ENCODE results near the gene HDAC4.

HDAC4 gene

DNA sequence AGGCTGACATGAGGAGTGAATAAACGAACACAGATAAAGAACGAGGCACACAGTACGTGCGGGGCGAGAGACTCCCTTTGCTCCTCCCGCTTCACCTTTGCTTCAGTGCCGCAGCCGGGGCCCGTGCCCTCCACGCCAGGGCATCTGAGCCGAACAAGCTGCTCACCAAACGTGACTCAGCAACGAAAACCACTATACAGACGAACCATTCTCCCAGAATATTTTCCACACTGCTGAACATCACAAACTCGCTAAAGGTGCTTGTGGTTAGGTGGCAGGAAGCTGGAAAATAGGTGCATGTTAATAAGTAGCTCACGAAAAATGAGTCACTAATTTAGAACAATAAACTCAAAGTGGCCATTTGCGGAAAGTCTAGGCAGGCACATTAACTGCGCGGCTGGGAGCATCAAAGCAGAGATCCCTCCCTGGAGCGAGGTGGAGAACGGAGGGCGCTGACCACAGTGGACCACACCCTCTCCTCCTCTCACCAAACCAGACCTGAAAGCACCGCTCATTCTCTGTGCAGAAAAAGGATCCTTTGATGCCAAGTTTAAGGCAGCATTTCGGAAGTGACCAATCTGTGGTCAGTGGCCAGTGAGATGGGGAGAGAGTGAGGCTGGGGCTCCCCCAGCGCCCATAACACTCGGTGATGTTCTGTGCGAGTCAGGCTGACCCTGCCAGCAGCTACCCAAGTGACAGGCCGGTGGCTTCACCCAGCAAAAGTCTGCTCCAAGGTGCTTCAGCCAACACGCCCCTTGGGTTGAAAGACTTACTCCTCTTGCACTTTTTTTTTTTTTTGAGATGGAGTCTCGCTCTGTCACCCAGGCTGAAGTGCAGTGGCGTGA lies 153.2 kb downstream of the HDAC4 start:
- Histone ChIP-seq H3K27ac (ENCODE audit: low read length) (no peak overlapping the region), H3K27me3 (replicated peaks; ENCODE audit: insufficient read depth, low read length) (no peaks in the 10 kb centered on the region), H2AFZ (ENCODE audit: low read length) (no peak overlapping the region), H3K4me1 (ENCODE audit: low read length) (peaks cover 7% of the 10 kb centered on the region), H4K20me1 (ENCODE audit: insufficient read depth, low read length) (no peaks in the 10 kb centered on the region), H3K9me3 (replicated peaks; ENCODE audit: insufficient read depth, low read length) (no peaks in the 10 kb centered on the region), H3K4me2 (ENCODE audit: low read depth, low read length) (no peak overlapping the region), H3K9me2 (replicated peaks; ENCODE audit: insufficient read depth, low read length) (no peaks in the 10 kb centered on the region), H3K79me2 (ENCODE audit: low read length) (peaks cover 67% of the 10 kb centered on the region), H3K36me3 (replicated peaks; ENCODE audit: insufficient read depth, low read length) (no peaks in the 10 kb centered on the region), H3K4me3 (ENCODE audit: low read length) (no peak overlapping the region), H3K9ac (ENCODE audit: low read length) (no peak overlapping the region), H3F3A (ENCODE audit: insufficient read depth, low read length) (no peaks in the 10 kb centered on the region)
- TF ChIP-seq, protein P1, sequence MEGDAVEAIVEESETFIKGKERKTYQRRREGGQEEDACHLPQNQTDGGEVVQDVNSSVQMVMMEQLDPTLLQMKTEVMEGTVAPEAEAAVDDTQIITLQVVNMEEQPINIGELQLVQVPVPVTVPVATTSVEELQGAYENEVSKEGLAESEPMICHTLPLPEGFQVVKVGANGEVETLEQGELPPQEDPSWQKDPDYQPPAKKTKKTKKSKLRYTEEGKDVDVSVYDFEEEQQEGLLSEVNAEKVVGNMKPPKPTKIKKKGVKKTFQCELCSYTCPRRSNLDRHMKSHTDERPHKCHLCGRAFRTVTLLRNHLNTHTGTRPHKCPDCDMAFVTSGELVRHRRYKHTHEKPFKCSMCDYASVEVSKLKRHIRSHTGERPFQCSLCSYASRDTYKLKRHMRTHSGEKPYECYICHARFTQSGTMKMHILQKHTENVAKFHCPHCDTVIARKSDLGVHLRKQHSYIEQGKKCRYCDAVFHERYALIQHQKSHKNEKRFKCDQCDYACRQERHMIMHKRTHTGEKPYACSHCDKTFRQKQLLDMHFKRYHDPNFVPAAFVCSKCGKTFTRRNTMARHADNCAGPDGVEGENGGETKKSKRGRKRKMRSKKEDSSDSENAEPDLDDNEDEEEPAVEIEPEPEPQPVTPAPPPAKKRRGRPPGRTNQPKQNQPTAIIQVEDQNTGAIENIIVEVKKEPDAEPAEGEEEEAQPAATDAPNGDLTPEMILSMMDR (IDR thresholded peaks at IDR 0.05; ENCODE audit: low read length): no peak
- TF ChIP-seq EZH2phosphoT487 (IDR thresholded peaks at IDR 0.05; ENCODE audit: low read length) (no peak), EZH2 (optimal IDR thresholded peaks at IDR 0.05; ENCODE audit: low read depth, low read length) (no peak)
- no peak for DNase-seq

DNA sequence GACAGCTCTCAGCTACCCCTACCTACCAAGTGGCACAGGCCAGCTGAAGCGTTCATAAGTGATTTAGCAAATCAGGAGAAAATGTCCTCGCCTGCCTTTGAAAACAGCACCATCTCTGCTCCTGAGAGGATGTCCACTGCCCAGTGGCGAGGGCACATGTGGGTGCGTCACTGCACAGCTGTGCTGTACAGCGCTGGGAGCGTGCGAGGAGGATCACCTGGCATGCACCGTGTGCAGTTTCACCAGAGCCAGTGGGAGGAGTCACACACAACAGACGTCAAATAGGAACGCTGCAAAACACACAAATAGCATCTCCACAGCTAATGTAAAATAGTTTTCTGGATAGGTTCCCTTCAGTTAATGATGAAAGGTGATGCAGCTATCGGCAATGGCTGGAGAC lies 154.1 kb downstream of the HDAC4 start:
- TF ChIP-seq EZH2 (optimal IDR thresholded peaks at IDR 0.05; ENCODE audit: low read depth, low read length) (no peak), EZH2phosphoT487 (IDR thresholded peaks at IDR 0.05; ENCODE audit: low read length) (no peak)
- TF ChIP-seq, protein P1 (IDR thresholded peaks at IDR 0.05; ENCODE audit: low read length): no peak
- no peaks in the 10 kb centered on the region for H3F3A ChIP-seq (ENCODE audit: insufficient read depth, low read length)
- no peaks in the 10 kb centered on the region for H3K36me3 ChIP-seq (replicated peaks; ENCODE audit: insufficient read depth, low read length)
- no peak overlapping the region for H2AFZ ChIP-seq (ENCODE audit: low read length)
- no peak overlapping the region for H3K4me3 ChIP-seq (ENCODE audit: low read length)
- DNase-seq: no peak
- H3K9ac ChIP-seq (ENCODE audit: low read length): no peak overlapping the region
- no peaks in the 10 kb centered on the region for H3K9me2 ChIP-seq (replicated peaks; ENCODE audit: insufficient read depth, low read length)
- H3K27me3 ChIP-seq (replicated peaks; ENCODE audit: insufficient read depth, low read length): no peaks in the 10 kb centered on the region
- no peak overlapping the region for H3K4me2 ChIP-seq (ENCODE audit: low read depth, low read length)
- H4K20me1 ChIP-seq (ENCODE audit: insufficient read depth, low read length): no peaks in the 10 kb centered on the region
- H3K9me3 ChIP-seq (replicated peaks; ENCODE audit: insufficient read depth, low read length): no peaks in the 10 kb centered on the region
- H3K4me1 ChIP-seq (ENCODE audit: low read length): 0 out of 2 replicates have a peak, but pooled peaks cover 1% of the 10 kb centered on the region
- no peak overlapping the region for H3K27ac ChIP-seq (ENCODE audit: low read length)
- peaks cover 60% of the 10 kb centered on the region for H3K79me2 ChIP-seq (ENCODE audit: low read length)

DNA sequence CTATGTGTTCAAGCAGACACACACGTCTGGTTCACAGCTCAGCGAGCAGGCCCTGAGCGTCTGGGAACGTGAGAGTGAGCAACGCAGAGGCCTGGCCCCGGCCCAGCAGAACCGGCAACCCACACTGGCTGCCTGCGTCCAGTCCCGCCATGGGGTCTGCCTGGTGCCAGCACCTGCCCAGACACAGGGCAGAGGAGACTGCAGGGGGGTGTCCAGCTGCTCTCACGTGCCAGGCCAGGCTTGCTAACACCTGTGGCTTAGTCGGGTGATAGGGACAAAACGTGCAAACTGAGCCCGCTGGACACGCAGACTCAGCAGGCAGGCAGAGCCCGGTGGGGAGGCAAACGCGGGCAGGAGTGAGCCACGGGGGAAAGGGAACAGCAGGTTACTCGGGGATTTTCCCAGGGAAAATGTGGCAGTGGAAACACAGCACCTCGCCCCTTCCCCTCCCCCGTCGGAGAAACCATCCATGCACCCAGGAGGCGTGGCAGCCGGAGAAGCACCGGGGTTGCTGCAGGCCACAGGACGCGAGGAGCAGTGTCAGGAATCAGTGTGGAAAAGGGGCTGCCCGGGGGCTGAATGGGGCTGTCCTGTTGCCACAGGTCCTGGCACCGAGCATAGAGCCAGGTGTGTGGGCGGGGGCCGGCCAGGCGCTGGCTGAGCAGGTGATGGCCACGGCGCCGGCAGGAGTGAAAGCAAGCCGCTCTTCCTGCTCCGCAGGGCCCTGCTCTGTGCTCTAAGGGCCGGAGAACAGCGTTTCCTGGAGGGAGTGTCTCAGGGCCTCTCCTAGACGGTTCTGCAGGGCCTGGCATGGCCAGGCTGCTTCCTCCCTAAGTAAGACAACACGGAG lies 154.7 kb downstream of the HDAC4 start:
- H3K9ac ChIP-seq (ENCODE audit: low read length): no peak overlapping the region

More for the DNA sequence above, 154.7 kb downstream of the HDAC4 start:
- Histone ChIP-seq H3K27me3 (replicated peaks; ENCODE audit: insufficient read depth, low read length) (no peaks in the 10 kb centered on the region), H3K36me3 (replicated peaks; ENCODE audit: insufficient read depth, low read length) (no peaks in the 10 kb centered on the region), H3K4me2 (ENCODE audit: low read depth, low read length) (no peak overlapping the region), H3K4me1 (ENCODE audit: low read length) (no peaks in the 10 kb centered on the region), H3K9me2 (replicated peaks; ENCODE audit: insufficient read depth, low read length) (no peaks in the 10 kb centered on the region), H3K9me3 (replicated peaks; ENCODE audit: insufficient read depth, low read length) (no peaks in the 10 kb centered on the region), H3K79me2 (ENCODE audit: low read length) (peaks cover 58% of the 10 kb centered on the region), H4K20me1 (ENCODE audit: insufficient read depth, low read length) (no peaks in the 10 kb centered on the region), H3K27ac (ENCODE audit: low read length) (no peak overlapping the region), H3K4me3 (ENCODE audit: low read length) (no peak overlapping the region), H2AFZ (ENCODE audit: low read length) (no peak overlapping the region), H3F3A (ENCODE audit: insufficient read depth, low read length) (no peaks in the 10 kb centered on the region)
- TF ChIP-seq EZH2 (optimal IDR thresholded peaks at IDR 0.05; ENCODE audit: low read depth, low read length) (no peak), EZH2phosphoT487 (IDR thresholded peaks at IDR 0.05; ENCODE audit: low read length) (no peak)
- TF ChIP-seq, protein P1 (IDR thresholded peaks at IDR 0.05; ENCODE audit: low read length): no peak
- DNase-seq: no peak
